Endothelial cell of umbilical vein (primary cell): ENCODE data around the gene JAG2.

Source experiments
- CTCF ChIP-seq, 2 donors: IDR thresholded peaks; 1 replicate in 1 of 2; 2 replicates in 1 of 2; pipeline ENCODE4 v1.5.1; 2011; ENCODE audit warnings: low read length in 2 of 2, mild to moderate bottlenecking in 2 of 2, moderate library complexity in 2 of 2, control low read depth in 1 of 2, inconsistent platforms in 1 of 2, low read depth in 1 of 2; ENCODE audit not compliant: insufficient read depth in 1 of 2; ENCODE audit errors: extremely low read depth in 1 of 2
- FOS ChIP-seq: IDR thresholded peaks from 2 replicates; pipeline ENCODE4 v1.6.1; 2011; ENCODE audit warnings: mild to moderate bottlenecking, low read length, moderate library complexity, borderline replicate concordance; ENCODE audit not compliant: insufficient read depth
- POLR2A ChIP-seq: IDR thresholded peaks from 2 replicates; pipeline ENCODE4 v1.6.1; 2012; ENCODE audit warnings: low read depth, mild to moderate bottlenecking, control low read depth, low read length

- TF ChIP-seq CTCF (IDR thresholded peaks at IDR 0.05; ENCODE audit: extremely low read depth in 1 of 2, insufficient read depth in 1 of 2, low read depth in 1 of 2, low read length in 2 of 2) (no peak), FOS (no peak), POLR2A (no peak)
Measured at GRCh38 chr14:105128059-105128458, 40.5 kb downstream of the JAG2 start.
